NCI-H2196 treated with DMSO at 0.1 percent for 48 hours (cell line): ENCODE data around the gene C3AR1.
A peak's percentile ranks its signal among the peaks of the same experiment; 100 is the strongest.
"Not testable (repeated sequence)": the region's sequence is repeated elsewhere in the genome, so short reads cannot be mapped to it uniquely, and the experiment has no call there.

Experiments used
- DNase-seq: peaks from one replicate; lab custom pipeline; 2025; ENCODE audit not compliant: unreplicated experiment; lab: John Stamatoyannopoulos, UW

The C3AR1 gene

GRCh38 chr12:8031017-8031416 lies 35.1 kb downstream of the C3AR1 start:
- not testable (repeated sequence) for DNase-seq

- DNase-seq: no peak
Measured at GRCh38 chr12:8030189-8030588, 36.0 kb downstream of the C3AR1 start.

- DNase-seq: no peak
Measured at GRCh38 chr12:8028267-8028666, 37.9 kb downstream of the C3AR1 start.

- DNase-seq: no peak
Measured at GRCh38 chr12:8027856-8028255, 38.3 kb downstream of the C3AR1 start.

GRCh38 chr12:8026291-8026900 lies 39.8 kb downstream of the C3AR1 start:
- peak; percentile 68 for DNase-seq

GRCh38 chr12:8018666-8019581 lies 47.2 kb downstream of the C3AR1 start:
- DNase-seq: no peak

- not testable (repeated sequence) for DNase-seq
Measured at GRCh38 chr12:8018213-8018612, 47.9 kb downstream of the C3AR1 start.

GRCh38 chr12:8014836-8015235 lies 51.3 kb downstream of the C3AR1 start:
- DNase-seq: no peak

- no peak for DNase-seq
Measured at GRCh38 chr12:8012651-8013309, 53.4 kb downstream of the C3AR1 start.

GRCh38 chr12:8011331-8011730 lies 54.8 kb downstream of the C3AR1 start:
- DNase-seq: no peak
